Measurements from ENCODE around the gene PTPRN2.
"Not testable (repeated sequence)": the region's sequence is repeated elsewhere in the genome, so short reads cannot be mapped to it uniquely, and the experiment has no call there.

Gene PTPRN2

GRCh38 chr7:157900556-157900955, 687.1 kb downstream of the PTPRN2 start:
- no peak for DNase-seq (ENCODE audit: low read depth)

- DNase-seq (ENCODE audit: low read depth) = no peak
Measured at GRCh38 chr7:157900011-157900410, 687.6 kb downstream of the PTPRN2 start.

- no peak for DNase-seq (ENCODE audit: low read depth)
Measured at GRCh38 chr7:157898802-157899505, 688.7 kb downstream of the PTPRN2 start.

- no peak for DNase-seq (ENCODE audit: low read depth)
Measured at GRCh38 chr7:157898261-157898660, 689.4 kb downstream of the PTPRN2 start.

GRCh38 chr7:157897681-157898080, 689.9 kb downstream of the PTPRN2 start:
- no peak for DNase-seq (ENCODE audit: low read depth)

- DNase-seq (ENCODE audit: low read depth) = no peak
Measured at GRCh38 chr7:157896774-157897555, 690.7 kb downstream of the PTPRN2 start.

- DNase-seq (ENCODE audit: low read depth) = not testable (repeated sequence)
Measured at GRCh38 chr7:157896376-157896675, 691.3 kb downstream of the PTPRN2 start.

- no peak for DNase-seq (ENCODE audit: low read depth)
Measured at GRCh38 chr7:157895520-157896375, 691.9 kb downstream of the PTPRN2 start.

- not testable (repeated sequence) for DNase-seq (ENCODE audit: low read depth)
Measured at GRCh38 chr7:157895098-157895497, 692.5 kb downstream of the PTPRN2 start.

- DNase-seq (ENCODE audit: low read depth) = no peak
Measured at GRCh38 chr7:157893535-157894044, 694.0 kb downstream of the PTPRN2 start.

- no peak for DNase-seq (ENCODE audit: low read depth)
Measured at GRCh38 chr7:157892751-157893523, 694.7 kb downstream of the PTPRN2 start.

- no peak for DNase-seq (ENCODE audit: low read depth)
Measured at GRCh38 chr7:157890921-157891401, 696.7 kb downstream of the PTPRN2 start.

- DNase-seq (ENCODE audit: low read depth) = no peak
Measured at GRCh38 chr7:157889480-157889879, 698.1 kb downstream of the PTPRN2 start.

- DNase-seq (ENCODE audit: low read depth) = no peak
Measured at GRCh38 chr7:157888579-157888978, 699.0 kb downstream of the PTPRN2 start.

- no peak for DNase-seq (ENCODE audit: low read depth)
Measured at GRCh38 chr7:157887400-157887799, 700.2 kb downstream of the PTPRN2 start.

- no peak for DNase-seq (ENCODE audit: low read depth)
Measured at GRCh38 chr7:157886711-157887110, 700.9 kb downstream of the PTPRN2 start.

GRCh38 chr7:157886266-157886665, 701.4 kb downstream of the PTPRN2 start:
- no peak for DNase-seq (ENCODE audit: low read depth)

GRCh38 chr7:157885140-157885539, 702.5 kb downstream of the PTPRN2 start:
- no peak for DNase-seq (ENCODE audit: low read depth)

GRCh38 chr7:157884461-157885062, 703.1 kb downstream of the PTPRN2 start:
- DNase-seq (ENCODE audit: low read depth) = no peak

GRCh38 chr7:157881048-157881771, 706.4 kb downstream of the PTPRN2 start:
- DNase-seq (ENCODE audit: low read depth) = no peak
